ENCODE data around the gene ADH4. TPM values are rescaled to one million over a fixed set of nuclear protein-coding genes. Genes with fewer than 3 reads are reported as not detected.
"Not testable (repeated sequence)": the region's sequence is repeated elsewhere in the genome, so short reads cannot be mapped to it uniquely, and the experiment has no call there.

ADH4 gene
- total RNA-seq, 1 donor from 2014 or later = not detected

DNA sequence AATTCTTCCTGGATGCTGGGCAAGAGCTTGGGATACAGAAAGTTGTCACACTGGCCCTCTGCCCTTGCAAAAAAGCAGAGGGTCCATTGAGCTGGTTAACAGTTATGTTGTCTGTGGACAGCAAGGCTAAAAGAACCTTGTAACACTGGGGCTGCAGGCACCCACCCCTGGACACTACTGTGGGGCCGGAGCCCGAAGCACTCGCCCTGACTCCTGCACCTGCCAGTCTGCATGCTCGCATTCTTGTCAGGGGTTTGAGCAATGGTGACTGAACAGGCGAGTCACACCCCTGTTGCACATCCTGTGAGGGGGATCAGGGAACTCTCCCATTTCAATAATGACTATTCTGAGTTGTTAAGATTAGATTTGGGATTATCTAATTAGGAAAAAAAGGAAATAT lies 23.6 kb downstream of the ADH4 start:
- H3K27me3 Mint-ChIP-seq (ENCODE audit: low read depth) = no peaks in the 10 kb centered on the region
- H3K36me3 Mint-ChIP-seq (ENCODE audit: low read depth) = peaks cover 7% of the 10 kb centered on the region
- peaks cover 4% of the 10 kb centered on the region for H3K9me3 Mint-ChIP-seq
- DNase-seq (ENCODE audit: low read depth, low spot score) = no peak
- TF ChIP-seq, protein P1, sequence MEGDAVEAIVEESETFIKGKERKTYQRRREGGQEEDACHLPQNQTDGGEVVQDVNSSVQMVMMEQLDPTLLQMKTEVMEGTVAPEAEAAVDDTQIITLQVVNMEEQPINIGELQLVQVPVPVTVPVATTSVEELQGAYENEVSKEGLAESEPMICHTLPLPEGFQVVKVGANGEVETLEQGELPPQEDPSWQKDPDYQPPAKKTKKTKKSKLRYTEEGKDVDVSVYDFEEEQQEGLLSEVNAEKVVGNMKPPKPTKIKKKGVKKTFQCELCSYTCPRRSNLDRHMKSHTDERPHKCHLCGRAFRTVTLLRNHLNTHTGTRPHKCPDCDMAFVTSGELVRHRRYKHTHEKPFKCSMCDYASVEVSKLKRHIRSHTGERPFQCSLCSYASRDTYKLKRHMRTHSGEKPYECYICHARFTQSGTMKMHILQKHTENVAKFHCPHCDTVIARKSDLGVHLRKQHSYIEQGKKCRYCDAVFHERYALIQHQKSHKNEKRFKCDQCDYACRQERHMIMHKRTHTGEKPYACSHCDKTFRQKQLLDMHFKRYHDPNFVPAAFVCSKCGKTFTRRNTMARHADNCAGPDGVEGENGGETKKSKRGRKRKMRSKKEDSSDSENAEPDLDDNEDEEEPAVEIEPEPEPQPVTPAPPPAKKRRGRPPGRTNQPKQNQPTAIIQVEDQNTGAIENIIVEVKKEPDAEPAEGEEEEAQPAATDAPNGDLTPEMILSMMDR (conservative IDR thresholded peaks at IDR 0.05) = no peak
- no peak overlapping the region for H3K27ac Mint-ChIP-seq (ENCODE audit: unreplicated experiment)
- no peak overlapping the region for H3K4me3 Mint-ChIP-seq
- H3K4me1 Mint-ChIP-seq = no peaks in the 10 kb centered on the region

DNA sequence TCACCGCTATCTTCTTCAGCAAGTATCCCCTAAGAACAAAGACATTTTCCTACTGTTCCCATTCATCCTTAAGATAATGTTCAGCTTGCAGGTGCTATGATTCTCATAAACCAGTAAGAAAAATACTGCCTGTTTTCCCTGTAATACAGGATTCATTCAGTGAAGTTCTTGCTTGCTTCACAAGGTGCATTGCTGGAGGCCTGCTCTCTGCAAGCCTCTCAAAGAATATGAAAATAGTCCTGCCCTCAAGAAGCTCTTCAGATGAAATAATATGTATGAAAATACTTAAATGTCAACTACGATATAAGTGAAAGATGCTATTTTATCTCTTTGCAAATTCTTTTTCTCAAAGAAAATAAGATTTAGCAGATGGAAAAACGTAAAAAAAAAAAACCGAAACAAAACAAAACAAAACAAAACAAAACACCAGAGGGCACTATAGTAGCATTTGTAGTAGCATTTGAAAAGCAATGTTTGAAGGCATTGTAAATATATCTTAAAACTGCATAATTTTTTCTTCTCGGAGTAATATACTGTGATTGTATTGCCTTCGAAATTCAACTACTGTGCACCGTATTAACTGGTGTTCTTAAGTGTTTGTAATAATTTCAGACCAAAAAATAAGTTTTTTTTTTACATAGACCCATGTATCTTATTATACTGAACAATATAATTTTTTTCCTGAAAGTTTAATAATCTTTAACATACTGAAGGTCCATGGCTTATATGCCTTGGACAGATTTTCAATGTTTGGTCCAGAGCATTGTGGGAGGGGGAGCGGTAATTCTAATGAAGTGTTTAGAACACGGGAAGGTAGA lies 26.0 kb downstream of the ADH4 start:
- H3K4me3 Mint-ChIP-seq = no peak overlapping the region

DNA sequence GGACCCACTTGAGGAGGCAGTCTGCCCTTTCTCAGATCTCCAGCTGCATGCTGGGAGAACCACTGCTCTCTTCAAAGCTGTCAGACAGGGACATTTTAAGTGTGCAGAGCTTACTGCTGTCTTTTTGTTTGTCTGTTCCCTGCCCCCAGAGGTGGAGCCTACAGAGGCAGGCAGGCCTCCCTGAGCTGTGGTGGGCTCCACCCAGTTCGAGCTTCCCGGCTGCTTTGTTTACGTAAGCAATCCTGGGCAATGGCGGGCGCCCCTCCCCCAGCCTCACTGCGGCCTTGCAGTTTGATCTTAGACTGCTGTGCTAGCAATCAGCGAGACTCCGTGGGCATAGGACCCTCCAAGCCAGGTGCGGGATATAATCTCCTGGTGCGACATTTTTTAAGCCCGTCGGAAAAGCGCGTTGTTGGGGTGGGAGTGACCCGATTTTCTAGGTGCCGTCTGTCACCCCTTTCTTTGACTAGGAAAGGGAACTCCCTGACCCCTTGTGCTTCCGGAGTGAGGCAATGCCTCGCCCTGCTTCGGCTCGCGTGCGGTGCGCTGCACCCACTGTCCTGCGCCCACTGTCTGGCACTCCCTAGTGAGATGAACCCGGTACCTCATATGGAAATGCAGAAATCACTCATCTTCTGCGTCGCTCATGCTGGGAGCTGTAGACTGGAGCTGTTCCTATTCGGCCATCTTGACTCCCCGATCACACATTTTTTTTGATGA lies 26.8 kb downstream of the ADH4 start:
- H3K4me1 Mint-ChIP-seq; H3K9me3 Mint-ChIP-seq; H3K27ac Mint-ChIP-seq (ENCODE audit: unreplicated experiment); H3K27me3 Mint-ChIP-seq (ENCODE audit: low read depth); H3K4me3 Mint-ChIP-seq; DNase-seq (ENCODE audit: low read depth, low spot score): not testable (repeated sequence)
- peaks cover 10% of the 10 kb centered on the region for H3K36me3 Mint-ChIP-seq (ENCODE audit: low read depth)

More for the DNA sequence above, 26.0 kb downstream of the ADH4 start:
- peaks cover 10% of the 10 kb centered on the region for H3K36me3 Mint-ChIP-seq (ENCODE audit: low read depth)
- no peaks in the 10 kb centered on the region for H3K27me3 Mint-ChIP-seq (ENCODE audit: low read depth)
- TF ChIP-seq, protein P1 (conservative IDR thresholded peaks at IDR 0.05) = peak; percentile 61
- DNase-seq (ENCODE audit: low read depth, low spot score) = no peak
- H3K27ac Mint-ChIP-seq (ENCODE audit: unreplicated experiment) = no peak overlapping the region
- H3K4me1 Mint-ChIP-seq = no peaks in the 10 kb centered on the region
- peaks cover 4% of the 10 kb centered on the region for H3K9me3 Mint-ChIP-seq

DNA sequence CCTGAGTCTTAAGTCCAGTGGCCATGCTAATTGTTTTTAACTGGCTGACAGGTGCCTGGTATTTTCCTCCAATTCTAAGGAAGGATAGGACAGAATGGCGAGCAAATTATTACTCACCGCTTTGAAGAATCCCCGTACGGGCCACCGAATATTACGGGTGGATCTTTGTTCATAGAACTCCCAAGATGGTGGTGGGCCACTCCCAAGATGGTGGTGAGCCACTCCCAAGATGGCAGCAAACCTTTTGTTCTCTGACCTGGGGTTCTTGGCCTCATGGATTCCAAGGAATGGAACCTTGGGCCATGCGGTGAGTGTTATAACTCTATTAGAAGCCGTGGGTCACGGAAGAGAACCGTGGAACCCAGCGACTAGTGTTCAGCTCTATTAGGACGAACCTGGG lies 34.8 kb downstream of the ADH4 start:
- not testable (repeated sequence) for H3K9me3 Mint-ChIP-seq

DNA sequence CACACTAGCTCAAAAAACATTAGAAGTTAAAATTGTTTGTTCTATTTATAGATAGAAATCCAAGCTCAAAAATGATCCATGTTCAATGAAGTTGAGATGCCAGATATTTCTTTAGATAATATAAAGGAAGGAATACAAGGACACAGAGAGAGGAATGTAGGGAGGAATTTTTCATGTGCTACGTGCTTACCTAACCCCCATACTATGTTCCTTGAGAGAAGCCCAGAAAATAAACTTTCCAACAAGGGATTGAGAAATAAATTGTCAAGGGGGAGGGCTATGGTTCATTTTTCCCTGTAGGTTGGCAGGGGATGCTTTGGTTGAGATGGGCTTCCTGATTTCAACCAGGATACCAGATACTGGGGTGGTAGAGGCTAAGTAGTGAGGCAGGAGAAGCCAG lies 39.9 kb downstream of the ADH4 start:
- H3K4me3 Mint-ChIP-seq = no peak overlapping the region
- peaks cover 5% of the 10 kb centered on the region for H3K4me1 Mint-ChIP-seq

More for the DNA sequence above, 34.8 kb downstream of the ADH4 start:
- not testable (repeated sequence) for H3K4me3 Mint-ChIP-seq; H3K27ac Mint-ChIP-seq (ENCODE audit: unreplicated experiment); H3K27me3 Mint-ChIP-seq (ENCODE audit: low read depth); DNase-seq (ENCODE audit: low read depth, low spot score); H3K4me1 Mint-ChIP-seq
- peaks cover 14% of the 10 kb centered on the region for H3K36me3 Mint-ChIP-seq (ENCODE audit: low read depth)

DNA sequence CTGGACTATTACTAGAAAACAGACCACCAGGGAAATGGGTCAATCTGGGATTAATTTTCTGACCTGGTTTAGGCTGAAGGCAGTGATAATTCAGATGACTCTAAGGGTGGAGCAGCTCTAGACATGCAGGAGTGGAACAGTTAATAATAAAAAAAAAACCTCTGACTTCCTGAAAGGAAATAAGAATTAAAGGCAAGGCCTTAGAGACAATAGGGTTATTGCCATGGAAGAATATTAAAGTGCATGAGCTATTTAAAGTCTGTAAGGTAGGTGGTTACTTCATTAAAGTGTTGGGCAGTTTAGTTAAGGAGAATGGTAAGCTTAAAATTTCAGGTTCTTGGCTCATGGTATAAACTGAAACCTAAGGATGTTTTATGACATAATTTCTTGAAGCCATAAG lies 40.9 kb downstream of the ADH4 start:
- no peak overlapping the region for H3K4me3 Mint-ChIP-seq
- H3K36me3 Mint-ChIP-seq (ENCODE audit: low read depth) = peaks cover 10% of the 10 kb centered on the region
- no peak for DNase-seq (ENCODE audit: low read depth, low spot score)
- H3K27me3 Mint-ChIP-seq (ENCODE audit: low read depth) = no peaks in the 10 kb centered on the region
- TF ChIP-seq, protein P1 (conservative IDR thresholded peaks at IDR 0.05) = no peak
- H3K4me1 Mint-ChIP-seq = peaks cover 5% of the 10 kb centered on the region
- H3K27ac Mint-ChIP-seq (ENCODE audit: unreplicated experiment) = no peak overlapping the region
- H3K9me3 Mint-ChIP-seq = no peaks in the 10 kb centered on the region

More for the DNA sequence above, 39.9 kb downstream of the ADH4 start:
- peaks cover 5% of the 10 kb centered on the region for H3K9me3 Mint-ChIP-seq
- H3K36me3 Mint-ChIP-seq (ENCODE audit: low read depth) = peaks cover 14% of the 10 kb centered on the region
- TF ChIP-seq, protein P1 (conservative IDR thresholded peaks at IDR 0.05) = no peak
- peak overlapping the region; percentile 64 for H3K27ac Mint-ChIP-seq (ENCODE audit: unreplicated experiment)
- no peak for DNase-seq (ENCODE audit: low read depth, low spot score)
- H3K27me3 Mint-ChIP-seq (ENCODE audit: low read depth) = no peaks in the 10 kb centered on the region

All from neural crest cell (in vitro differentiated cells).